ENCODE results near the gene ANO1. TPM values are rescaled to one million over a fixed set of nuclear protein-coding genes. Genes with fewer than 3 reads are reported as not detected.

ANO1 gene
- total and polyA plus RNA-seq, 12 donors: 0.67 to 6.7 (median 2.2) TPM

GRCh38 chr11:70087446-70088167 lies 9.5 kb downstream of the ANO1 start:
- no peaks in the 10 kb centered on the region for H3K27me3 ChIP-seq
- intact Hi-C loops (cut with DNase I): no loop called here
- H3K36me3 ChIP-seq (replicated peaks in 1 of 2): no peaks in the 10 kb centered on the region
- 62 to 71% (median 67%) methylated on average over 14 to 32 of the region's 32 CpGs for WGBS, 4 donors
- peak overlapping the region in 1 of 5 donors; percentile 16 for H3K27ac ChIP-seq
- no peak overlapping the region for H3K4me3 ChIP-seq
- no peaks in the 10 kb centered on the region for H3K4me1 ChIP-seq (replicated peaks in 1 of 2)
- H3K9me3 ChIP-seq (replicated peaks in 1 of 3): no peaks in the 10 kb centered on the region
- no peak for DNase-seq
- no peak for TF ChIP-seq POLR2A (IDR thresholded peaks at IDR 0.05)
- TF ChIP-seq, protein P1, sequence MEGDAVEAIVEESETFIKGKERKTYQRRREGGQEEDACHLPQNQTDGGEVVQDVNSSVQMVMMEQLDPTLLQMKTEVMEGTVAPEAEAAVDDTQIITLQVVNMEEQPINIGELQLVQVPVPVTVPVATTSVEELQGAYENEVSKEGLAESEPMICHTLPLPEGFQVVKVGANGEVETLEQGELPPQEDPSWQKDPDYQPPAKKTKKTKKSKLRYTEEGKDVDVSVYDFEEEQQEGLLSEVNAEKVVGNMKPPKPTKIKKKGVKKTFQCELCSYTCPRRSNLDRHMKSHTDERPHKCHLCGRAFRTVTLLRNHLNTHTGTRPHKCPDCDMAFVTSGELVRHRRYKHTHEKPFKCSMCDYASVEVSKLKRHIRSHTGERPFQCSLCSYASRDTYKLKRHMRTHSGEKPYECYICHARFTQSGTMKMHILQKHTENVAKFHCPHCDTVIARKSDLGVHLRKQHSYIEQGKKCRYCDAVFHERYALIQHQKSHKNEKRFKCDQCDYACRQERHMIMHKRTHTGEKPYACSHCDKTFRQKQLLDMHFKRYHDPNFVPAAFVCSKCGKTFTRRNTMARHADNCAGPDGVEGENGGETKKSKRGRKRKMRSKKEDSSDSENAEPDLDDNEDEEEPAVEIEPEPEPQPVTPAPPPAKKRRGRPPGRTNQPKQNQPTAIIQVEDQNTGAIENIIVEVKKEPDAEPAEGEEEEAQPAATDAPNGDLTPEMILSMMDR (IDR thresholded peaks at IDR 0.05): no peak

DNA sequence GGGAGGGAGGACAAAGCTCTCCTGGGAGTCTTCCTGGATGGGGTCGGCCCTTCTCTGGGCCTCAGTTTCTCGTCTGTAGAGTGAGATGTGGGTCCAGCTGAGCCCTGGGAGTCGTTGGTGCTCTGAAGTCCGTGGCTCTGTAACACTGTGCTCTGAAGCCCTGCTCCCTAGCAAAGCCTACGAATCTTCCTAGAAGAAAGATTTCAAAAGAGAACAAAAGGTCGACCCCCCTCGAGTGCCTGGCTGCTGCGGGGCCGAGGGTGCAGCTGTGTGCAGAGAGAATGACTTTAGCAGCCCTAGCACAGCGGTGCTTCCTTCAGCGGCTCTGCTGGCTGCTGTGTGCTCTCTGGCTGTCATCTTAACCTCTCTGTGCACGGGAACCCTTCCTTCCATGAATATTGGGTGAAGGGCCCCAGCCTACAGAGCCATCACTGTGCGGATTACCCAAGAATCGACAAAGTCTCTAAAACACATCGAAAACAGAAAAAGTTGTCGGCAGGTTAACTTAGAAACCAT lies 10.7 kb downstream of the ANO1 start:
- 68 to 80% (median 68%) methylated on average over 15 to 16 of the region's 16 CpGs for WGBS, 4 donors
- Histone ChIP-seq H3K36me3 (replicated peaks in 1 of 2) (no peaks in the 10 kb centered on the region), H3K27me3 (no peaks in the 10 kb centered on the region), H3K4me3 (no peak overlapping the region), H3K27ac (no peak overlapping the region), H3K4me1 (replicated peaks in 1 of 2) (no peaks in the 10 kb centered on the region), H3K9me3 (replicated peaks in 1 of 3) (no peaks in the 10 kb centered on the region)
- no peak for DNase-seq
- TF ChIP-seq, protein P1 (IDR thresholded peaks at IDR 0.05): no peak
- TF ChIP-seq POLR2A (IDR thresholded peaks at IDR 0.05): no peak
- intact Hi-C loops (cut with DNase I): no loop called here

DNA sequence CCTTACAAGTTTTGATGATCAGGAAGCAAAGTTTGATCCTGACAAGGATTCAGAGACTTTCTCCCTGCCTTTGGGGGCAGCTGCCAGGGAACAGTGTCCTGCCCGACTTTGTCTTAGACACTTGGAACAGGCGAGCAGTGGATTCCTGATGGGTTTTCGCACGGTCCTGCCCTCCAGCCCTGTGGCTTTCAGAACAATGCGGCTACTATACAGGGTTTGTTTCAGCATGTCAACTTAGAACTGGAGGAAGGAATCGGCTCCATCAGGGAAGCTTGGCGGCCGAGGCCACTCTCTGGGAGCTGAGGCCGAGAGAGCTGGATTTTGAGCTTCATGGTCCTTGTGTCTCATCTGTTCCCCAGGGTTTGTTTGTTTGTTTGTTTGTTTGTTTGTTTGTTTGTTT lies 11.5 kb downstream of the ANO1 start:
- intact Hi-C loops (cut with DNase I): no loop called here
- H3K27me3 ChIP-seq: no peaks in the 10 kb centered on the region
- no peak overlapping the region for H3K4me3 ChIP-seq
- TF ChIP-seq POLR2A (IDR thresholded peaks at IDR 0.05): no peak
- H3K9me3 ChIP-seq (replicated peaks in 1 of 3): no peaks in the 10 kb centered on the region
- no peak overlapping the region for H3K27ac ChIP-seq
- no peak for DNase-seq
- H3K4me1 ChIP-seq (replicated peaks in 1 of 2): no peaks in the 10 kb centered on the region
- WGBS, 4 donors: 69 to 75% (median 71%) methylated on average over 8 to 9 of the region's 9 CpGs
- H3K36me3 ChIP-seq (replicated peaks in 1 of 2): no peaks in the 10 kb centered on the region

GRCh38 chr11:70090961-70091381 lies 12.9 kb downstream of the ANO1 start:
- Histone ChIP-seq H3K36me3 (replicated peaks in 1 of 2) (no peaks in the 10 kb centered on the region), H3K4me3 (no peak overlapping the region), H3K27me3 (no peaks in the 10 kb centered on the region), H3K27ac (no peak overlapping the region), H3K9me3 (replicated peaks in 1 of 3) (no peaks in the 10 kb centered on the region), H3K4me1 (replicated peaks in 1 of 2) (no peaks in the 10 kb centered on the region)
- TF ChIP-seq, protein P1 (IDR thresholded peaks at IDR 0.05): no peak
- TF ChIP-seq POLR2A (IDR thresholded peaks at IDR 0.05): no peak
- intact Hi-C loops (cut with DNase I): no loop called here
- 42 to 62% (median 57%) methylated on average over 7 to 9 of the region's 9 CpGs for WGBS, 4 donors
- no peak for DNase-seq

DNA sequence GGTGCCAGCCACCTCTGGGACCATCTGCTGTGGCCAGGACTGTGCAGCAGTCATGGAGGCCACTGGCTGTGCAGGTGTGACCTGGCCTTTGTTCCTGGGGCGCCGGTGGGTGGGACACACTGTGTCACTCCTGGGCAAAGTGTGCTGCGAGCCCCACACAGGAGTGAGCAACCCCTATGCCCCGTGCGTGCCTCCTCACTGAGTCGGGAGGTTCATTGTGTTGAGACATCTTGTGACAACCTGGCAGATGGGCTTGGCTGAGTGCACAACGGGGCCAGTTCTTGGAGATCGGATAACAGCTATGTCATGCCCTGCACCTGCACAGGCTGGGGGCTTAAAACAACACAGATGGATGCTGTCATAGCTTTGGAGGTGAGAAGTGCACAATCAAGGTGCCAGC lies 13.5 kb downstream of the ANO1 start:
- WGBS, 4 donors: 89 to 92% (median 91%) methylated on average over 6 to 8 of the region's 8 CpGs
- H3K27ac ChIP-seq: no peak overlapping the region
- intact Hi-C loops (cut with DNase I): no loop called here
- H3K4me1 ChIP-seq (replicated peaks in 1 of 2): no peaks in the 10 kb centered on the region
- H3K36me3 ChIP-seq (replicated peaks in 1 of 2): no peaks in the 10 kb centered on the region
- TF ChIP-seq, protein P1 (IDR thresholded peaks at IDR 0.05): no peak
- TF ChIP-seq POLR2A (IDR thresholded peaks at IDR 0.05): no peak
- no peak for DNase-seq
- no peaks in the 10 kb centered on the region for H3K9me3 ChIP-seq (replicated peaks in 1 of 3)
- no peaks in the 10 kb centered on the region for H3K27me3 ChIP-seq
- H3K4me3 ChIP-seq: no peak overlapping the region
